Measurements from ENCODE around the gene PRKCE.
"Not testable (repeated sequence)": the region's sequence is repeated elsewhere in the genome, so short reads cannot be mapped to it uniquely, and the experiment has no call there.

PRKCE gene

DNA sequence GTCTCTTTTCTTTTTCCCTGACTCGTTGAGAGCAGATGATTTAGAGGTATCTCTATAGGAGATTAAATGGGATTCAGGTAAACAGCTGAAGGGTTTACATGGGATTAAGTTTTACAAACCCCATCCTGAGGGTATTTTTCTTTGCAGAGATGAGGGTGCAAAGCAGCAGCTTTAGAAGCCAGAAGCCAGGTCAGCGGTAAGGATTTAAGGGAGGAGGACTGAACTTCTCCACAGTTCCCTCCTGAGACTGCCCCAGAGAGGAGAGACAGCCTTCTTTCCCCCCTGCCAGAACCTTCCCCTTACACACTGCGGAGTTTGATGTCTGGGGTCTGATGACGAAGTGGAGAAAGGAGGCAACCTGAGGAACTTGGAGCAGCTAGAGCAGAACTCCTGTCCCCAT is 220.1 kb downstream of the PRKCE start:
- no peak for DNase-seq

DNA sequence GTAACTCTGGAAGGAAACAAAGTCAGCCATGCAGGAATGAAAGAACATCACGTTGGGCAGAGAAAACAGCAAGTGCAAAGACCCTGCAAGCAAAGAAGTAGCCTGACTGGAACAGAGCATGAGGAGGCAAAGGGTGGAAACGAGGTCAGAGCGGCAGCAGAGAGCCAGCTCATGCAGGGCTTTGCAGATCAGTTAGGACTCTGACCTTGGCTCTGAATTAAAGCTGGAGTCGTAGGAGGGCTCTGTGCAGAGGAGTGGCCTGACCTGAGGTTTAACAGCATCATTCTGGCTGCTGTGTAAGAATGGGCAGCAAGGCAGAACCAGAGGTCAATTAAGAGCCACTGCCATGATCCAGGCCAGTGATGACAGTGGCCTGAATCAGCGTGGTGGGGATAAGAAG is 220.7 kb downstream of the PRKCE start:
- DNase-seq: no peak

GRCh38 chr2:45874344-45874743 is 222.9 kb downstream of the PRKCE start:
- no peak for DNase-seq

- no peak for DNase-seq
Measured at GRCh38 chr2:45876611-45877010, 225.1 kb downstream of the PRKCE start.

DNA sequence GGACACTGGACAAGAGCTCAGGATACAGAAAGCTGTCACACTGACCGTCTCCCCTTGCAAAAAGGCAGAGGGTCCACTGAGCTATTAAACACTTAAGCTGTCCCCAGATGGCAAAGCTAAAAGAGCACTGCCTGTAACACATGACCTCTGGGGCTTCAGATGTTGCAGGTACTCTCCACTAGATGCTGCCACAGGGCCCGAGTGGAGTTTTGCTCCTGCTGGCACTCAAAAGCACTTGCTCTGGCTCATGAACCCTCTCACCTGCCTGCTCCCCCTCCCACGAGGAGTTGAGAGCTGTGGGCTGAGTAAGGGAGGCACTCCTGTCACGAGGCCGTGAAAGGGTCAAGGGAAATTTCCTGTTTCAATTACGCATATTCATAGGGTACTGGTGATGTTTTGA is 227.9 kb downstream of the PRKCE start:
- no peak for DNase-seq

DNA sequence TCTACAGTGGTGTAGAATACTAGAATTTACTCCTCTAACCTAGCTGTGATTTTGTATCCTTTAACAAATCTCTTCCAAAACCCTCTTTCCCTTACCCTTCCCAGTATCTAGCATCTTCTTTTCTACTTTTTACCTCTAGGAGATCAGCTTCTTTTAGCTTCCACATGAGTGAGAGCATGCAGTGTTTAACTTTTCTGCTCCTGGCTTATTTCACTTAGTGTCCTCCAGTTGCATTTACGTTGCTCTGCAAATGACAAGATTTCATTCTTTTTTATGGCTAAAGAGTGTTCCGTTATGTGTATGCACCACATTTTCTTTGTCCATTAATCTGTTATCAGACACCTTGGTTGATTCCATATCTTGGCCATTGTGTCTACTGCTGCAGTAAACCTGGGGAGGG is 228.5 kb downstream of the PRKCE start:
- DNase-seq: no peak

- no peak for DNase-seq
Measured at GRCh38 chr2:45881970-45882581, 230.6 kb downstream of the PRKCE start.

DNA sequence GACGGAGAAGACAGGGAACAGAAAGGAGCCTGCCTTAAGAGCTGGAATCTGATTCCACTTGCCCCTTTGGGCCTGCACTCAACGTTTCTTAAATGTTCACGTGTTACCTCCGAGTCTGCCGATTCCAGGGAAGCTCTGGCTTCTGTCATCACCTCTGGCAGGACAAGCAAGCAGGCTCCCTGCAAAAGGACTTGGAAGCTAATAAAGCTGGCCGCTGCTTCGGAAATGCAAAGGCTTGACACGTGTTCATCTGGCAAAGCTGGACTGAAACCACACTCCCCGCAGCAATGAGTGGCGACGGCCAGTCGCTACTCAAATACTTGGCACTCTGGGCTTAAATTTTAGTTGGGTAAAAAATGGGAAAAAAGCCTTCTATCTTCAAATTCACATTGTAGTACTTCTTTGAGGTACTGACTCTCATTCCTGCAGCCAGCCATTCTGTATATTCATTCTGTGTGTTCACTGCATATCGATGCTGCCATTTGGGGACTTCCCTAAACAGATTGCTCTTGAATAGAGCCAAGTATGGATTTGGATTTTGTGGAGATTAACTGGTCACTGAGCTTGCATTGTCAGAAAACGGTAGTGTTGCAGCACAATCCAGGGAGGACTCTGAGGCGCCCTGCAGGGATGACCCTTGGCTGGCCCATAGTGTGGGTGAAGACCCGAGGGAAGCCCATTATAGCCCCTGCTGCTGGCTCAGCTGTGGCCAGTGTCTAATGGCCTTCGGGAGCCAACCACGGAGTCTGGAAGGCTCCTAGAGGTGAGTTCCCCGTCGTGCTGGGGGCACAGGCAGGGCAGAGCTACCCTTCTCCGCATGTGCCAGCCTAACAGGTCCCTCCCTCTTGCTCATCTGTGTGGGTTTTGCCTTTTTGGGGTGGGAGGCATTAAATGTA is 231.5 kb downstream of the PRKCE start:
- DNase-seq: no peak

DNA sequence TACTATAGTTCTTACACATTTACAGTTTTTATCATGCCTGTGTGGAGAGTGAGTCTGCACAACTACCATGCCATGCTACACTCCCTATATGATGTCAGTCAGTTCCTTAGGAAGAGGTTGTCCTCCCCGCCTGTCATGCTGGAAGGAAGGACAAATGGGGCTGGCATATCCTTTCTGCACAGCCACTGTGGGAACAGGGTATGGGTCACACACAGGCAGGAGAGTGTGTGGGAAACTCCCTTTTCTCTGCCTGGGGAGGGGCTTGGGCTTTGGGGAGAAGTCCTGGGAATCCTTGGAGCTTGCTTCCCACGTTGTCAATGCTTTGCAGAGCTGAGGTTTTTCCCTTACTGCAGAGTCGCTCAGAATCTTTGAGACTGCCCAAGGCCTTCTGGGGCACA is 232.1 kb downstream of the PRKCE start:
- no peak for DNase-seq

- no peak for DNase-seq
Measured at GRCh38 chr2:45884126-45884525, 232.7 kb downstream of the PRKCE start.

- DNase-seq: no peak
Measured at GRCh38 chr2:45885171-45885621, 233.7 kb downstream of the PRKCE start.

DNA sequence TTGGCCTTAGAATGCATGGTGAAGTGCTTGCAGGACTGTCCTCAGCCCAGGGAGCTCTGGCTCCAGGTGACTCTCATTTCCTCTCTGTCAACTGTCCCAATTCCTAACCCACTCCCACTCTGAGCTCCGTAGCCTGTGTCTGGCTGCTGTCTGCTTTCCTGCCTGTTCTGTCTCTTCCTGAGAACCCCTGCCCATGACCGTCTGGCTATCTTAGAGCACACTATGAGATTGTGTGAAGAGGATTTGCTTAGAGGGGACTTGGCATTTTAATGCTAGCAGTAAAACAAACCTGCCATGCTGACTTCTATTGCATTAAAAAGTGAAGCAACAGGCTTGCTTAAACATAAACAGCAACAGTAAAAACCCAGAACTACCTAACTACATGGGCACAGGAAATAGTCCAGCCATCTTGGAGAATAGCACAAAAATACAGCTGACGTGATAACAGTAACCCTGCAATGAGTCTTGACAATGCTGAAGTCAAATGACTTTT is 234.7 kb downstream of the PRKCE start:
- no peak for DNase-seq

GRCh38 chr2:45888167-45888566 is 236.7 kb downstream of the PRKCE start:
- no peak for DNase-seq

- DNase-seq: no peak
Measured at GRCh38 chr2:45888641-45889040, 237.2 kb downstream of the PRKCE start.

GRCh38 chr2:45889053-45889452 is 237.6 kb downstream of the PRKCE start:
- DNase-seq: peak; percentile 80

GRCh38 chr2:45889620-45890370 is 238.3 kb downstream of the PRKCE start:
- DNase-seq: no peak

GRCh38 chr2:45890371-45890646 is 238.8 kb downstream of the PRKCE start:
- DNase-seq: not testable (repeated sequence)

GRCh38 chr2:45890819-45891218 is 239.3 kb downstream of the PRKCE start:
- DNase-seq: no peak

DNA sequence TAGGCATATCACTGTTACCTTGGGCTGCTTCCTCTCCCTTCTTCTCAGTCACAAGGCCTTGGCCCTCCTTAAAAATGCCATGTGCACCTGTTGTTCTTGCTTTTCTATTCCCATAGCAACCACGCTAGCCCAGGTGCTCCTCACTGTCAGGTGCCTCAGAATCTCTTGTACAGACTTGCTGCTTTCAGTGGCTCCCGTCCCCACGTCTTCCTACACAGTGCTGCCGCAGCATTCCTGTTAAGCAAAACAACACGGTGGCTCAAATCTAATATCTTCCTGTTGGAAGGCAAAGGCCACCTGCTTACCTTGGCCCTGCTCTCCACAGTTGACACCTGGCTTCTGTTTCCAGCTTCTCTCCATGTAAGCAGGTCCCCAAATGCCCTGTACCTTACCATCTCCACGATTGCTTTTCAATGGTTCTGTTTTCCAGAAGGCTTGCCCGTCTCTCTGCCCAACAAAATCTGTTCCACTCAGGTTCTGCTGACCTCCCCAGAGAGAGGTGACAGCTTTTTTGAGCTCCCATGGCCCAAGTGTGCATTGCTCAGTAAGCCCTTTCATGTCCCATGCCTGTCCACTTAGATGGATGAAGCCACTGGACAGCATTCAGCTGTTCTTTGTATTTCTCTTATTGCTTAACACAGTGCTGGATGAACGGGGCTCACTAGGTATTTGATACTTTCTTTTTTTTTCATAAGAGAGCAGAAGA is 240.4 kb downstream of the PRKCE start:
- no peak for DNase-seq

GRCh38 chr2:45892425-45892745 is 240.9 kb downstream of the PRKCE start:
- DNase-seq: no peak

DNA sequence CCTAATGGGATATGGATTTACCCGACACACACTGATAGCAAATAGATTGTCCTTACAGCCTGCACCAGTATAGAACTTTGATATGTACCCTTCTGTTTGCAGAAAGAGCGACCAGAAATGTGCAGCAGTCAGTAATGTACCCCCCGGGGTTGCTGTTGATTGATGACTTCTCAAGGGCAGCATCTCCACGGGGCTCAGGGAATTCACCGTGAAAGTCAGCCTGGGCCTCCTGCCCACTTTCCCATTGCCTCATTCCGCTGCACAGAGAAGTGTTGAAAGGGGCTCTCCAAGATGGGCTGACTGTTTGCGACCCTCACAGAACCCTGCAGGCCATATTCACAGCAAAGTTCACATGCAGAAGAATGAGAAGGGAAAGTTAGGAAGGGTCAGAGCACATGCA is 241.3 kb downstream of the PRKCE start:
- peak; percentile 61 for DNase-seq

- no peak for DNase-seq
Measured at GRCh38 chr2:45894211-45894610, 242.7 kb downstream of the PRKCE start.

DNA sequence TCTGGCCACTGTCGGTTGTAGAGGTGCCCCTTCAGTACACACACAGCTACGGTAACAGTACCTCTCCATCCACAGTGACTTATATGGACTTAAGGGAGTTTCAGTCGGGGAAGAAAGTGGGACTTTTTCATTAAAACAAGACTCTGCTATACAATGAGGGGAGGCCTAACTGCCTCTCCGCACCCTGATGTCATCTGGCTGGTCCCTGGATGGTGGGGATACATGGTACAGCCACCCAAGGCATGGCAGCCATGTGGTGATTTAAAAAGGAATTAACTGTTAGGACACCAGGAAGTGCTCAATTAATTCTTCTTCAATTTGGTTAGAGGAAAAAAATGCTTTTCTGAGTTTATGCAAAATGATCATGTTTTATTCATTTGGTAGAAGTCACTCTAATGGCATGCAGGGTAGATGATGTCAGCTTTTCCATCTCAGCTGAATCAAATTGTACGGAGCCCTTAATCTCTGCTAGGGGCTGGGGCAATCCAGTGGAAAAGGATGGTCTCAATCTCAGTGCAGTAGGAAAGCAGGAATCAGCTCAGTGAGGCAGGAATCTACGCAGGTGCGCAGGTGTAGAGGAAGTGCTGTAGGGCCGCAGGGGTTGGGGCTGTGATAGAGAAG is 243.9 kb downstream of the PRKCE start:
- DNase-seq: no peak
